Measurements from ENCODE around the gene EIF4H. TPM values are rescaled to one million over a fixed set of nuclear protein-coding genes. Genes with fewer than 3 reads are reported as not detected.

The EIF4H gene
- total and polyA plus RNA-seq, 9 of the 15 experiments (the other 6 are each of a cell fraction or from before 2014, with no cell fraction given) = 11.0 to 435 (median 319) TPM

- TF ChIP-seq NR4A1 (CRISPR knock-in tag; IDR thresholded peaks at IDR 0.05) = no peak
- TF ChIP-seq NR4A1 (tag; IDR thresholded peaks at IDR 0.05) = 0 out of 2 replicates have a peak, but pooled peaks have one; percentile 28
- TF ChIP-seq CHD7 (IDR thresholded peaks at IDR 0.05; ENCODE audit: low read depth, low read length) = no peak
- TF ChIP-seq ZHX1 (conservative IDR thresholded peaks at IDR 0.05; ENCODE audit: low read length) = no peak
- peak; percentile 72 for TF ChIP-seq SMARCA4 (IDR thresholded peaks at IDR 0.05)
- TF ChIP-seq HMG20B (CRISPR knock-in tag; IDR thresholded peaks at IDR 0.05) = no peak
- TF ChIP-seq THRA (IDR thresholded peaks at IDR 0.05) = no peak
- no peak for TF ChIP-seq SP1 (CRISPR knock-in tag; IDR thresholded peaks at IDR 0.05)
- no peak for TF ChIP-seq SIN3A (IDR thresholded peaks at IDR 0.05; ENCODE audit: borderline replicate concordance in 2 of 2, control insufficient read depth in 1 of 2, low read depth in 2 of 2, low read length in 2 of 2)
- peak; percentile 37; the same call in 1 of the 2 replicates for TF ChIP-seq ZNF644 (tag; IDR thresholded peaks at IDR 0.05; ENCODE audit: low read depth)
- TF ChIP-seq BRCA1 (IDR thresholded peaks at IDR 0.05) = no peak
- TF ChIP-seq BRCA1 (CRISPR knock-in tag; IDR thresholded peaks at IDR 0.05) = no peak
- TF ChIP-seq BHLHE40 (IDR thresholded peaks at IDR 0.05; ENCODE audit: low read length) = peak; percentile 20; the same call in 1 of the 2 replicates
- TF ChIP-seq ZNF146 (CRISPR knock-in tag; IDR thresholded peaks at IDR 0.05; ENCODE audit: unreplicated experiment) = no peak
Observed at GRCh38 chr7:74164985-74165456, 9.1 kb upstream of the EIF4H start (continued).

Data from K562 (cell line).